Left ventricle myocardium superior (tissue), 1 donor: ENCODE data around the gene METTL25. TPM values are rescaled to one million over a fixed set of nuclear protein-coding genes. Genes with fewer than 3 reads are reported as not detected.
A peak's percentile ranks its signal among the peaks of the same experiment; 100 is the strongest.
"Not testable (repeated sequence)": the region's sequence is repeated elsewhere in the genome, so short reads cannot be mapped to it uniquely, and the experiment has no call there.

Source experiments
- ATAC-seq: fragments of 200-7000 bp; cut with Tn5 transposase; one replicate; pipeline ENCODE4 v1.9.1; 2020; ENCODE audit warnings: mild to moderate bottlenecking, moderate library complexity
- DNase-seq: peaks from one replicate; pipeline ENCODE4 v3.0.0-alpha.2; 2020
- intact Hi-C: fragments of 100-400 bp; cut with micrococcal nuclease; formaldehyde crosslinking; loops from one replicate; pipeline ENCODE4 v1.11.0; 2022
- long read RNA-seq: library from polyadenylated mRNA; unstranded; transcript quantifications from one replicate; pipeline ENCODE4 v2.0.0, GENCODE V29; 2021
- total RNA-seq: library from RNA; stranded (reverse); fragmentation: NEBNext Ultra II Directional; extraction: Animal tissue kit (Norgen Biotek cat#: 25700); gene quantifications from one replicate; pipeline ENCODE4 v1.2.1, GENCODE V29; 2021
- donor health status: DM: no; HTN: yes; CAD: no; lungs with severe emphysema.

METTL25 gene
- 15.6 TPM for total RNA-seq
- long read RNA-seq, partial matches to known transcripts = 1 of 5 reads
- long read RNA-seq, other reads (novel, unspliced or antisense) = 1 of 5 reads

- ATAC-seq (peak; percentile 98), DNase-seq (peak; percentile 97)
- intact Hi-C loops = no loop called here
These were observed at the start of gene METTL25, which contains the start of gene CCDC59 for GRCh38 chr12:82358200-82359114. TSS of gene METTL25 (plus strand) at chr12:82358529. CDS start at chr12:82358566, 37 bp downstream. TSS of gene CCDC59 (minus strand) at chr12:82358387. CDS start at chr12:82358376, 11 bp downstream.

- ATAC-seq (no peak), DNase-seq (no peak)
- intact Hi-C loops = no loop called here
These were observed 43.9 kb upstream of the METTL25 start for GRCh38 chr12:82314406-82314892.

- DNase-seq = no peak
- ATAC-seq = no peak
- intact Hi-C loops = no loop called here
These were observed 39.1 kb upstream of the METTL25 start for GRCh38 chr12:82319276-82319675.

GRCh38 chr12:82325540-82326336, 32.6 kb upstream of the METTL25 start:
- intact Hi-C loops = loop anchor here (10.0 kb wide), 1 partner anchor 671 kb away; no protein-coding TSS in a partner anchor
- DNase-seq = no peak

GRCh38 chr12:82326905-82327503, 31.3 kb upstream of the METTL25 start:
- ATAC-seq (no peak), DNase-seq (no peak)
- intact Hi-C loops = loop anchor here (10.0 kb wide), 1 partner anchor 672 kb away; no protein-coding TSS in a partner anchor

More at GRCh38 chr12:82325540-82326336, 32.6 kb upstream of the METTL25 start:
- ATAC-seq = no peak

GRCh38 chr12:82327861-82328260, 30.5 kb upstream of the METTL25 start:
- intact Hi-C loops = loop anchor here (10.0 kb wide), 1 partner anchor 673 kb away; no protein-coding TSS in a partner anchor
- DNase-seq (no peak), ATAC-seq (no peak)

- DNase-seq (no peak), ATAC-seq (no peak)
- intact Hi-C loops = loop anchor here (10.0 kb wide), 1 partner anchor 675 kb away; no protein-coding TSS in a partner anchor
These were observed 28.8 kb upstream of the METTL25 start for GRCh38 chr12:82329508-82329907.

GRCh38 chr12:82350161-82350560, 8.2 kb upstream of the METTL25 start:
- intact Hi-C loops = no loop called here
- DNase-seq (no peak), ATAC-seq (no peak)

GRCh38 chr12:82351390-82351789, 6.9 kb upstream of the METTL25 start:
- no peak for DNase-seq
- intact Hi-C loops = no loop called here
- ATAC-seq = peak; percentile 26

- no peak for DNase-seq
- intact Hi-C loops = no loop called here
- no peak for ATAC-seq
These were observed 989 bp upstream of the METTL25 start for GRCh38 chr12:82357340-82357739.

- intact Hi-C loops = no loop called here
- ATAC-seq (no peak), DNase-seq (no peak)
These were observed 507 bp upstream of the METTL25 start for GRCh38 chr12:82357845-82358199.

- intact Hi-C loops = no loop called here
- ATAC-seq (peak; percentile 25), DNase-seq (no peak)
These were observed 768 bp downstream of the METTL25 start for GRCh38 chr12:82359115-82359478.

- ATAC-seq, intact Hi-C loops, DNase-seq: not testable (repeated sequence)
These were observed 2.5 kb downstream of the METTL25 start for GRCh38 chr12:82360834-82361233.

- DNase-seq (peak; percentile 26), ATAC-seq (no peak)
- intact Hi-C loops = no loop called here
These were observed 3.2 kb downstream of the METTL25 start for GRCh38 chr12:82361461-82361915.

GRCh38 chr12:82363990-82364389, 5.7 kb downstream of the METTL25 start:
- ATAC-seq = peak; percentile 46
- no peak for DNase-seq

GRCh38 chr12:82366197-82366596, 7.9 kb downstream of the METTL25 start:
- DNase-seq (no peak), ATAC-seq (no peak)
- intact Hi-C loops = no loop called here

More at GRCh38 chr12:82363990-82364389, 5.7 kb downstream of the METTL25 start:
- intact Hi-C loops = no loop called here

GRCh38 chr12:82375201-82375600, 16.9 kb downstream of the METTL25 start:
- DNase-seq (no peak), ATAC-seq (no peak)
- intact Hi-C loops = no loop called here

- no peak for DNase-seq
- ATAC-seq = no peak
- intact Hi-C loops = no loop called here
These were observed 20.7 kb downstream of the METTL25 start for GRCh38 chr12:82378997-82379396.
